ENCODE results near the gene FAM174B.

Gene FAM174B

DNA sequence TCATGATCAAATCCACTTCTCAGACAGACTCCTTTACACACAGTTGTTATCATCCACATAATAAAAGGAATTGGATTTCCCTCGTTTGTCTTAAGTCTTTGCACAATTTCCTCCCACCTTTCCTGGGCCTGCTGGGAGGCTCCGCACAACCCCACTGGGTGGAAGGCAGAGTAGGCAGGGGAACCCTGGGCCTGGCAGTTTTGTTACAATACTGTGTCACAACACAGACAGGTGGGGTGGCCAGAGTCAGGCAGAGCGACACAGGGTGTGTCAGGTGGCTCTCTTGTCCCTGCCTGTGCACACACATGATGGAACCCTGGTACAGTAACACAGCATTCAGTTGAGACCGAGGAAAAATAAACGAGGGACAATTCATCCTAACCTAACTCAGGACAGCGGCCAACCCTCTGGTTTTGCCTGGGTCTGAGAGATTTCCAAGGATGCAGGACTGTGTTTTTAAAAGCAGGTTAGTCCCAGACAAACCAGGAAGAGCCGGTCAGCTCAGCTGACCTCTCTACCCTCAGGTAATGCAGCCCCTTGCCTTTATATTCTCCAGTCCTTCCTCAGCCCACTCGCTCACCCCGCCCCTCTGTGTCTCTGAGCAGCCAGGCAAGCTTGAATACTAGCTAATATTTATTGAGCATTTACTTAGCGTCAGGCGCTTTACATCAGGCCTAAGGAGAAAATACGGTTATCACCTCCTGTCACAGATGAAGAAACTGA is 8.8 kb upstream of the FAM174B start:
- DNase-seq = no peak

- DNase-seq = no peak
These were observed 7.8 kb upstream of the FAM174B start for GRCh38 chr15:92663250-92663951.

GRCh38 chr15:92662762-92663161 is 7.2 kb upstream of the FAM174B start:
- no peak for DNase-seq

GRCh38 chr15:92661956-92662355 is 6.4 kb upstream of the FAM174B start:
- no peak for DNase-seq

GRCh38 chr15:92661069-92661468 is 5.5 kb upstream of the FAM174B start:
- no peak for DNase-seq

DNA sequence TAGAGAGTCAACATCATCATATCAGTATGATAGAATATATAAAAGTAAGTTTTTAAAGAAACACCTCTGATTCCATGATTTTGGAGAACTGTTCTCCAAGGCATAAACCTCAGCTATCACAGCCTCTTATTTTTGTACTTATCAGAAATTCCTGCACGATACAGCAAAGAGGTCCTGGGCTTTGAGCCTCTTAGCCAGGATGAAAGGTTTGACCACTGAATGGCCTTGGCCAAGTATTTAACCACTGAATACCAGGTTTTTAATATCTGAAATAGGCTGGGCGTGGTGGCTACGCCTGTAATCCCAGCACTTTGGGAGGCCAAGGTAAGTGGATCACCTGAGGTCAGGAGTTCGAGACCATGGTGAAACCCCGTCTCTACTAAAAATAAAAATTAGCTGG is 1.9 kb upstream of the FAM174B start:
- no peak for DNase-seq

DNA sequence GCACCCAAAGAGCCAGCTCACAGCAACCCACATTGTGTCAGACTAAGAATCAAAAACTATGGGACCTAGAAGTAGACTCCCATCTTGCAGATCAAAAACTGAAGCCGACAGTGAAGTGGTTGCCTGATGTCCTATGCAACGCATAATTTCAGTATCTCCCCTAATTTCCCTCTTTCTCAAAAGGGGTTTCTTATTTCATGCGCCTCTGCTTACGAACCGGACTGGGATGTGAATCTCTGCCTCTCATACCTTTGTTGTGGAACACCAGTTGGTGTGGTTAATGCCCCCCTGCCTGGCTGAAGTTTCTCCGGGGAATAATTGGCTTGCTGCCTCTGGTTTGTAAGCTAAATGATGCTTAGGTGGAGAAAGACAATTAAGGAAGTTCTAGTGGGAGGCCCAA is 514 bp upstream of the FAM174B start:
- no peak for DNase-seq

DNA sequence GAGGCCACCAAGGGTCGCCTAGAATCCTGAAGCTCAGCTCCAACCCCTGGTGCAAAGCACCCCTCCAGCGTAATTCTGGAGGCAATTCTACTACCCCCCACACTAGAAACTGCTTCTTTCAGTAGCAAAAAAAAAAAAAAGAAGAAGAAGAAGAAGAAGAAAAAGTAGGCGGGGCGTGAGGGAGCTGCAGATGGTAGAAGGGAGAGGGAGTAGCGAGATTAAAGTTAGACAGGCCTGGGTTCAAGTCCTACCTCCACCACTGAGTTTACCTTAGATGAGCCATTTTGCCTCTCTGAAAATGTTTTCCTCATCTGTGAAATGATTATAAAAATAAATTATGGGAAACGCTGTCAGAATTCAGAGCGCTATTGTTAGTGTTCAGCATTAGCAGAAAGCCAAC is 913 bp downstream of the FAM174B start:
- no peak for DNase-seq

GRCh38 chr15:92653836-92654539 is 1.6 kb downstream of the FAM174B start:
- no peak for DNase-seq

GRCh38 chr15:92653366-92653765 is 2.2 kb downstream of the FAM174B start:
- DNase-seq = no peak

GRCh38 chr15:92652576-92652966 is 3.0 kb downstream of the FAM174B start:
- no peak for DNase-seq

GRCh38 chr15:92651877-92652575 is 3.5 kb downstream of the FAM174B start:
- DNase-seq = no peak

- no peak for DNase-seq
These were observed 4.6 kb downstream of the FAM174B start for GRCh38 chr15:92650966-92651365.

DNA sequence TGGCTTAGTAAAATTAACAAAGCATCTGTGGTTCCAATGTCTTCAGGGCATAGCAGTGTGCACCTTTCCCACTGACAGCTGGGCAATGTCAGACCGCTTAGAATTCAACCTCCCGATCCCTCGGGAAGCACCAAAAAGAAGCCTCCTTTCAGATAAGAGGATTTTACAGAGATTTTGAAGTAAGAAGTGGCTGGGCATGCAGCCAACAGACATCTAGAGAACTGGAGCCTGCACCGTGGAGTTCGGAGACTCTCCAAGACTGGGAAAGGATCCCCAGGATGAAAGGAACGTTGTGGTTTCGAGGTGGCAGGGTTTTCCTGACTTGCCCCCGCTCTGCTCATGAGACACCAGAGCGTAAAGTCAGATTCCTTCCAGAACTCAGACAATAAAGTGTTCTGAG is 5.3 kb downstream of the FAM174B start:
- DNase-seq = no peak

DNA sequence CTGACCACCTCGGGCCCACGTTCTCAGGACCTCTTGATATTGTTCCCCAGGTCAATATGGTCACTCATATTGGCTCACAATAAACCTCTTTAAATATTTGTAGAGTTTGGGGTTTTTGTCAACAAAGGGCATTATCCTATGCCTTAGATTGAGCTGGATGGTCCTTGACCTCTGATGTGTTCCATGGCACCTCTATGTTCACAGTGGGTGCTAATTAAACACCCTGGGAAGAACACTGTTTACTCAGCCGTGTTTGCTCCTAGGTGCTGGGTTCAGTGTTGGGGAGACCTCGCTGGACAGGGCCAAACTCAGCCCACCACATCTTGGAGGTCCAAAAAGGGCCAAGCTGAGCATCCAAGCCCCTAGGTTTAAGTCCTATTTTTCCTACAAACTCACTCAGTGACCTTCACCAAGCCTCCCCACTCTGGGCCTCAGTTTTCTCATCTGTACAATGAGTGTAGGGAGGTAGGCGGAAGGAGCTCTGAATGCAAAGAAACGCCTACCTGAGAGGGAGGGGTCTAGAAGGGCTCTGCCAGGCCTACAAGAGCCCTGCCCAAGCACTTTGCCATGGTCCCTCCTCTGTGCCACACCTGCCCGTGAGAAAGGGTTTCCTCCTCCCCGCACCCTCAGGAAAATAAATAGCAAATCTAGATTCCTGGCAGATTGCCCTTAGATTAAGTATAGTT is 7.2 kb downstream of the FAM174B start:
- DNase-seq = no peak

DNA sequence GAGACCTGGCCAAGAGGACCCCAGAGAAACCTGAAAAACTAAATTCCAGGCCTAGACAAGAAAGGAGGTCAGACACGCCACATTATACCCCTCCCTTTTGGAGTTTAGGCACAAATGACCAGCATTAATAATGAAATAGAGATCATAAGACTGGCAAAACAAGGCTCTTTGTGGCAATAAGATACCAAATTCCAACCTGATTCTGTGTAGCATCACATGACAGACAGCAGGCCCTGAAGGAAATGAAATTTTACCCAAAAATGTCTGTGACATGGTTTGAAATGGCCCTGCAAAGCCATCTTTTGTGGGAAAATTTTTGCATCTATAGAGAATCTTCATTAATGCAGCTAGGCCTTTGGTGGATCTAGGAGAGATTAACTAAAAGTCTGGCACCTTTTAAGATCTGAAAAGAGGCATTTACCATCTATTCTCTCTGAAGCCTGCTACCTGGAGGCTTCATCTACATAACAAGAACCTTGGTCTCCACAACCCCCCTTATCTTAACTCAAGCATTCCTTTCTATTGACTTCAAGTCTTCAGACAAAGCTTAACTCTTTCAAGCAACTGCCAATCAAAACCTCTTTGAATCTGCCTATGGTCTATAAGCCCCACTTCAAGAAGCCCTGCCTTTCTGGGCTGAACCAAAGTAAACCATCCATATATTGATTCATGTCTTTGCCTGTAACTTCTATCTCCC is 8.0 kb downstream of the FAM174B start:
- DNase-seq = no peak

- no peak for DNase-seq
These were observed 9.4 kb downstream of the FAM174B start for GRCh38 chr15:92646216-92646615.

DNA sequence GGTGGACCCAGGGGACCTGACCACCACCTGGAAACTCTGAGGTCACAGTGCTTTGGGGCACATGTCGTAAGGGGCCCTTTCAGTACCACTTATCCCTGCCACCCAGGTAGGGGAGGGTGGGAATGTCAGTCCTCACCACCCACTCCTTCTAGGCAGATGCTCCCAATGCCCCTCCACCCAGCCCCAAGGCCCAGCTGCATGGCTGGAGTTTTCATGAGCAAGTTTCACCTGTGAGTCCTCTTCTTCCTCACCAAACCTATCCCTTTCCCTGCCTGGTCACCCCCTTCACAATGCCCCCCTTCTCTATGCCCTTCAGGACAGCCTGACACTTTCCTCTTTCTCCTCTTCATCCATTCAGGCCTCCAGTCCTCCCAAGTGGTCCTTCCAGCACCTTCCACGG is 9.8 kb downstream of the FAM174B start:
- DNase-seq = no peak

DNA sequence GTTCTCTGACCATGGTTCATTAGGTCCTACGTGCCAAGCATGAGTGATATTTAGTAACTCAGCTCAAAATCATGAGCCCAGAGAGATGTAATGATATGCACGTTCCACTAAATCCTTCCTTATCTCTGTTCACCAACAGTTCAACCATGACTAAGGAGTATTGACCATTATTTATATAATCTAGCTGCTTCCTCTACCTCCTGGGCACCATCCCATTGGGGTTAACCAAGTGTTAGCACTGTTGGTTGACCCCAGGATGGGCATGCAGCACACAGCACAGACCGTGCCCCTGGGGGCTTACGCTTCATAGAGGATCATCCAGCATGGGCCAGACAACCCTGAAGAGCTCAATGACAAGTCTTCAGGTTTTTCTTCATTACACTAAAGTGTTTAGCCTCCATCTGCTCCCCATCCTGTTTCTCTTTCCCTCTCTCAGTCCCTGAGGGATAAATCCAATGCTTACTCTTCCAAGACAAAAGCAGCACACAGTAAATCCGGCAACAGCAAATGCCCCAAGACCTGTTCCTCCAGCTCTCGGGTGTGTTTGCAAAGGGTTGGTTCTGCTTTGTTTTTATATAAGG is 10.4 kb downstream of the FAM174B start:
- DNase-seq = no peak

DNA sequence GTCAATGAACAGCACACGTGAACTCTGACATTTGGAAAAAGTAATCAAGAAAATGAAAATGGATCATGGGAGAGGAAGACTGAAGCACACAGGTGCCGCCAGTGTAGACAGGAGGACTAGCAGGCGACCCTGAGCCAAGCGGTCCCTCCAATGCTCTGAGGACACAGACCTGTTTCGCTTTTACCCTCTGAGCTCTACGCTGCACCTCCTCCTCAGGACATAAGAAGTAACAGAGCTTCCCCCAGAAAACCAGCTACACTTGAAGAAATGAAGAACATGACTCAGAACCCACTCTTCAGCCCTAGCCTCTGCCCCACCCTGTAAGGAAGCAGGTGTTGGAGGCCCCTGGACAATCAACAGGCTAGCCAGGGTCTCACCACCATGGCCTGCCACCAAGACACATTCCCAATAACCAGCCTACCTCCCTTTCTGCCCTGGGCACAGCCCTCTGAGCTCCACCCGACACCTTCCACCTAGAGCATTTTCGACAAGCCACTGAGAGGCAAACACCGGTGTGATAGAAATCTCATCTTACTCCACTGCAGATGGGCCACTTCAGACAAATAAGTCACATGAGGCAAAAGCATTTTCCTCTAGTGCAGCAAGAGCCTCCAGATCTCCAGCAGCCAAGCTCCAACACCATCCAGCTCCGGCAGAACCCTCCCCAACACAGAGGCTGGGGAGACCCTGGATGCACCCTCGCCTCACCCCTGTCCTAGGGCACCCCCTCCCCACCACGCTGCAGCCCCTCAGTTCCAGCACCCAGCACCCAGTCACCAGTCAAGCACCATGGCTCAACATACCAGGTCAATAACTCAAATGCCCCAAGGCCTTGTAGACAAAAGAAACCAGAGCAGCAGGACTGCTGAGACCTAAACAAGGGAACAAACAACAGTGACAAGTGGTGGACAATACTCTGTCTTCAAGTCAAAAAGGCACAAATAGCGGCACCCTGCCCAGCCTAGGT is 11.4 kb downstream of the FAM174B start:
- no peak for DNase-seq

All from suppressor macrophage treated with lipopolysaccharide for 4 hours (primary cell).